H9 (cell line): ENCODE data around the gene TBC1D1. TPM values are rescaled to one million over a fixed set of nuclear protein-coding genes. Genes with fewer than 3 reads are reported as not detected.

ENCODE experiments used
- DNase-seq: peaks from one replicate; pipeline ENCODE4 v3.0.0-alpha.2; 2017
- H2AFZ ChIP-seq: one replicate; pipeline ENCODE4 v1.6.1; 2013; ENCODE audit warnings: mild to moderate bottlenecking, low read length, control low read depth, moderate library complexity
- H2AK5ac ChIP-seq: 2 replicates; pipeline ENCODE4 v1.6.1; 2013; ENCODE audit warnings: low read length, control low read depth, mixed read lengths; ENCODE audit not compliant: insufficient read length
- H2BK120ac ChIP-seq: one replicate; pipeline ENCODE4 v1.6.1; 2013; ENCODE audit warnings: low read depth, mild to moderate bottlenecking, low read length, control low read depth, inconsistent platforms; ENCODE audit not compliant: poor library complexity, severe bottlenecking
- H2BK12ac ChIP-seq: 2 replicates; pipeline ENCODE4 v1.6.1; 2013; ENCODE audit warnings: low read length, control low read depth, mixed read lengths, low read depth; ENCODE audit not compliant: insufficient read length
- H2BK15ac ChIP-seq: 2 replicates; pipeline ENCODE4 v1.6.1; 2013; ENCODE audit warnings: low read depth, low read length, control low read depth
- H2BK20ac ChIP-seq: one replicate; pipeline ENCODE4 v1.6.1; 2013; ENCODE audit warnings: low read depth, mild to moderate bottlenecking, low read length, control low read depth, inconsistent platforms; ENCODE audit not compliant: poor library complexity, severe bottlenecking
- H2BK5ac ChIP-seq: 2 replicates; pipeline ENCODE4 v1.6.1; 2013; ENCODE audit warnings: low read length, control low read depth, mixed read lengths; ENCODE audit not compliant: insufficient read length
- H3K14ac ChIP-seq: 2 replicates; pipeline ENCODE4 v1.6.1; 2013; ENCODE audit warnings: low read length, control low read depth; ENCODE audit not compliant: insufficient read depth
- H3K18ac ChIP-seq: 2 replicates; pipeline ENCODE4 v1.6.1; 2013; ENCODE audit warnings: low read depth, mild to moderate bottlenecking, mixed read lengths, low read length, control low read depth; ENCODE audit not compliant: insufficient read length
- H3K23ac ChIP-seq: 2 replicates; pipeline ENCODE4 v1.6.1; 2013; ENCODE audit warnings: low read length, control low read depth, mixed read lengths, low read depth; ENCODE audit not compliant: insufficient read length
- H3K23me2 ChIP-seq: 2 replicates; pipeline ENCODE4 v1.6.1; 2013; ENCODE audit warnings: low read depth, mild to moderate bottlenecking, mixed read lengths, low read length, control low read depth; ENCODE audit not compliant: insufficient read length, poor library complexity, severe bottlenecking
- H3K27ac ChIP-seq: 2 replicates; pipeline ENCODE4 v1.5.1; 2013; ENCODE audit warnings: low read length, control low read depth, mixed read lengths, low read depth; ENCODE audit not compliant: insufficient read length
- H3K27me3 ChIP-seq: 2 replicates; pipeline ENCODE4 v1.6.1; 2013; ENCODE audit warnings: low read length, control low read depth, inconsistent platforms; ENCODE audit not compliant: insufficient read depth
- H3K4ac ChIP-seq: 2 replicates; pipeline ENCODE4 v1.6.1; 2013; ENCODE audit warnings: low read depth, mild to moderate bottlenecking, control low read depth, inconsistent platforms, low read length, moderate library complexity
- H3K4me1 ChIP-seq: 2 replicates; pipeline ENCODE4 v1.6.1; 2013; ENCODE audit warnings: low read length, control low read depth, inconsistent platforms; ENCODE audit not compliant: insufficient read depth
- H3K4me2 ChIP-seq: 2 replicates; pipeline ENCODE4 v1.6.1; 2013; ENCODE audit warnings: low read length, control low read depth, mixed read lengths; ENCODE audit not compliant: insufficient read length, insufficient read depth
- H3K56ac ChIP-seq: 2 replicates; pipeline ENCODE4 v1.6.1; 2013; ENCODE audit warnings: low read depth, mild to moderate bottlenecking, mixed read lengths, low read length, control low read depth; ENCODE audit not compliant: insufficient read length
- H3K79me1 ChIP-seq: 2 replicates; pipeline ENCODE4 v1.6.1; 2013; ENCODE audit warnings: low read depth, mild to moderate bottlenecking, moderate library complexity, low read length, control low read depth, inconsistent platforms; ENCODE audit not compliant: insufficient read depth, poor library complexity, severe bottlenecking
- H3K79me2 ChIP-seq: 2 replicates; pipeline ENCODE4 v1.6.1; 2013; ENCODE audit warnings: low read length, control low read depth, inconsistent platforms; ENCODE audit not compliant: insufficient read depth
- H3K9ac ChIP-seq: 2 replicates; pipeline ENCODE4 v1.6.1; 2013; ENCODE audit warnings: low read length, control low read depth, mixed read lengths; ENCODE audit not compliant: insufficient read length; ENCODE audit errors: extremely low read depth
- H3K9me3 ChIP-seq: one replicate; pipeline ENCODE4 v1.6.1; 2013; ENCODE audit warnings: low read depth, low read length, inconsistent platforms; ENCODE audit not compliant: control insufficient read depth
- H3T11ph ChIP-seq: one replicate; pipeline ENCODE4 v1.6.1; 2013; ENCODE audit warnings: mild to moderate bottlenecking, low read length, control low read depth, inconsistent platforms
- H4K20me1 ChIP-seq: one replicate; pipeline ENCODE4 v1.6.1; 2013; ENCODE audit not compliant: control insufficient read depth, insufficient read length, insufficient read depth
- H4K5ac ChIP-seq: 2 replicates; pipeline ENCODE4 v1.6.1; 2013; ENCODE audit warnings: low read depth, mild to moderate bottlenecking, mixed read lengths, low read length, control low read depth; ENCODE audit not compliant: insufficient read length
- H4K8ac ChIP-seq: replicated peaks from 2 replicates; pipeline ENCODE4 v1.6.1; 2013; ENCODE audit warnings: low read length, control low read depth, mixed read lengths, low read depth; ENCODE audit not compliant: insufficient read length
- H4K91ac ChIP-seq: 2 replicates; pipeline ENCODE4 v1.6.1; 2013; ENCODE audit warnings: low read depth, mild to moderate bottlenecking, moderate library complexity, mixed read lengths, low read length, control low read depth; ENCODE audit not compliant: insufficient read length
- H3K27ac Mint-ChIP-seq, 3 experiments: 2 replicates in 2 of 3; 3 replicates in 1 of 3; pipeline ENCODE4 v1.8.0; 2020 to 2021; ENCODE audit warnings: mixed read lengths in 3 of 3, mild to moderate bottlenecking in 1 of 3, moderate library complexity in 1 of 3
- H3K27me3 Mint-ChIP-seq: 2 replicates; pipeline ENCODE4 v1.8.0; 2021; ENCODE audit warnings: low read depth, mild to moderate bottlenecking, moderate library complexity, mixed read lengths
- H3K36me3 Mint-ChIP-seq, 3 experiments: 2 replicates in 2 of 3; 3 replicates in 1 of 3; pipeline ENCODE4 v1.8.0; 2020 to 2021; ENCODE audit warnings: low read depth in 3 of 3, mixed read lengths in 3 of 3; ENCODE audit not compliant: insufficient read depth in 1 of 3
- H3K4me1 Mint-ChIP-seq, 2 experiments: 2 replicates each; pipeline ENCODE4 v1.8.0; 2020; ENCODE audit warnings: mixed read lengths in 2 of 2
- H3K4me3 Mint-ChIP-seq, 2 experiments: 2 replicates in 1 of 2; 3 replicates in 1 of 2; pipeline ENCODE4 v1.8.0; 2020 to 2021; ENCODE audit warnings: mild to moderate bottlenecking in 2 of 2, mixed read lengths in 2 of 2, moderate library complexity in 1 of 2
- H3K9me3 Mint-ChIP-seq, 2 experiments: 2 replicates in 1 of 2; 3 replicates in 1 of 2; pipeline ENCODE4 v1.8.0; 2020; ENCODE audit warnings: mild to moderate bottlenecking in 2 of 2, mixed read lengths in 2 of 2, moderate library complexity in 1 of 2
- WGBS: extraction: QIAGEN DNeasy Blood & Tissue Kit; methylation state at CpG from one replicate; pipeline ENCODE4 v1.1.7; 2013; ENCODE audit warnings: missing lambda C conversion rate, low lambda C conversion rate, mixed read lengths; ENCODE audit not compliant: insufficient read length; ENCODE audit errors: extremely low coverage; 5-methylcytosine and 5-hydroxymethylcytosine counted together
- total RNA-seq: library from RNA; stranded (reverse); gene quantifications from 2 replicates; pipeline ENCODE4 v1.2.1, GENCODE V29; 2021
- TF ChIP-seq, protein P1 (sequence below): fragments of 200-600 bp; sonication (generic); conservative IDR thresholded peaks from 3 replicates; pipeline ENCODE4 v1.8.0; 2021; ENCODE audit warnings: antibody characterized with exemption, mild to moderate bottlenecking

The TBC1D1 gene
- total RNA-seq, 1 experiment from 2014 or later: 109 TPM

DNA sequence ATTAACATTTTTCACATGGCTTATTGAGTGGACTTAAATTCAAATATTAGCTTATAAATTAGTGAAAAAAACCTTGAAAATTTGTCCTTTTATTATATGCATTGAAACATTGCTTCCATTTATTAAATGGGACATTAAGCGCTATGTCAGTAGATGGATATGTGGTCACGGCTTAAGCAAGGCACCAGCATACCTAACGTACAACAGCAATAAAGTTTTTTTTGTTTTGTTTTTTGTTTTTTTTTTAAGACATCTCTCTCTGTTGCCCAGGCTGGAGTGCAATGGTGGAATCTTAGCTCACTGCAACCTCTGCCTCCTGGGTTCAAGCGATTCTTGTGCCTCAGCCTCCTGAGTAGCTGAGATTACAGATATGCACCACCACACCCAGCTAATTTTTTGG lies 32.8 kb upstream of the TBC1D1 start:
- Histone ChIP-seq H2BK12ac (no peak overlapping the region), H3K79me1 (no peaks in the 10 kb centered on the region), H4K8ac (no peak overlapping the region), H4K5ac (no peak overlapping the region), H3K27ac (no peak overlapping the region), H3K14ac (no peak overlapping the region), H2BK5ac (no peak overlapping the region), H2AK5ac (no peak overlapping the region), H3K27me3 (no peaks in the 10 kb centered on the region), H2BK15ac (no peak overlapping the region), H4K91ac (no peak overlapping the region), H3K23me2 (no peaks in the 10 kb centered on the region), H2BK20ac (no peak overlapping the region), H3K79me2 (no peaks in the 10 kb centered on the region), H2BK120ac (no peak overlapping the region), H3K4me1 (no peaks in the 10 kb centered on the region), H3K9ac (no peak overlapping the region), H3K4ac (no peak overlapping the region), H3T11ph (no peak overlapping the region), H3K23ac (no peak overlapping the region), H2AFZ (no peak overlapping the region), H3K9me3 (no peaks in the 10 kb centered on the region), H3K56ac (no peak overlapping the region), H3K4me2 (no peak overlapping the region), H4K20me1 (no peaks in the 10 kb centered on the region), H3K18ac (no peak overlapping the region)
- DNase-seq: no peak
- Mint-ChIP-seq H3K36me3 (peaks cover 2 to 36% (median 20%) of the 10 kb centered on the region in 3 experiments; a peak in 6 of 7 replicates), H3K4me1 (no peaks in the 10 kb centered on the region), H3K4me3 (no peak overlapping the region), H3K27me3 (no peaks in the 10 kb centered on the region), H3K9me3 (no peaks in the 10 kb centered on the region), H3K27ac (no peak overlapping the region)
- WGBS: no CpG with 5 or more reads among the region's 4 CpGs
- TF ChIP-seq, protein P1, sequence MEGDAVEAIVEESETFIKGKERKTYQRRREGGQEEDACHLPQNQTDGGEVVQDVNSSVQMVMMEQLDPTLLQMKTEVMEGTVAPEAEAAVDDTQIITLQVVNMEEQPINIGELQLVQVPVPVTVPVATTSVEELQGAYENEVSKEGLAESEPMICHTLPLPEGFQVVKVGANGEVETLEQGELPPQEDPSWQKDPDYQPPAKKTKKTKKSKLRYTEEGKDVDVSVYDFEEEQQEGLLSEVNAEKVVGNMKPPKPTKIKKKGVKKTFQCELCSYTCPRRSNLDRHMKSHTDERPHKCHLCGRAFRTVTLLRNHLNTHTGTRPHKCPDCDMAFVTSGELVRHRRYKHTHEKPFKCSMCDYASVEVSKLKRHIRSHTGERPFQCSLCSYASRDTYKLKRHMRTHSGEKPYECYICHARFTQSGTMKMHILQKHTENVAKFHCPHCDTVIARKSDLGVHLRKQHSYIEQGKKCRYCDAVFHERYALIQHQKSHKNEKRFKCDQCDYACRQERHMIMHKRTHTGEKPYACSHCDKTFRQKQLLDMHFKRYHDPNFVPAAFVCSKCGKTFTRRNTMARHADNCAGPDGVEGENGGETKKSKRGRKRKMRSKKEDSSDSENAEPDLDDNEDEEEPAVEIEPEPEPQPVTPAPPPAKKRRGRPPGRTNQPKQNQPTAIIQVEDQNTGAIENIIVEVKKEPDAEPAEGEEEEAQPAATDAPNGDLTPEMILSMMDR: no peak
